Stomach (tissue), 9 donors: ENCODE data around the gene UBAC2. TPM values are rescaled to one million over a fixed set of nuclear protein-coding genes. Genes with fewer than 3 reads are reported as not detected.

Experiments used
- DNase-seq, 2 donors: peaks; one replicate each; pipeline versions ENCODE4 v3.0.0 to v3.0.0-alpha.2; 2013 to 2019
- H3K27ac ChIP-seq, 5 donors: fragments of 200-600 bp in 4 of 5; sonication (generic) in 4 of 5; one replicate each; pipeline ENCODE4 v1.5.1; 2013 to 2019; ENCODE audit warnings: mild to moderate bottlenecking in 1 of 5, moderate library complexity in 1 of 5
- H3K27me3 ChIP-seq, 3 donors: fragments of 200-600 bp; sonication (generic); one replicate each; pipeline ENCODE4 v1.5.1; 2017 to 2019; ENCODE audit warnings: mixed run types in 1 of 3
- H3K36me3 ChIP-seq, 4 donors: fragments of 200-600 bp; sonication (generic); 1 replicate in 3 of 4; 2 replicates in 1 of 4; pipeline ENCODE4 v1.5.1; 2016 to 2019
- H3K4me1 ChIP-seq, 4 donors: fragments of 200-600 bp; sonication (generic); one replicate each; pipeline ENCODE4 v1.5.1; 2016 to 2019
- H3K4me3 ChIP-seq, 4 donors: fragments of 200-600 bp; sonication (generic) in 3 of 4; one replicate each; pipeline ENCODE4 v1.5.1; 2016 to 2019; ENCODE audit warnings: mild to moderate bottlenecking in 1 of 4
- H3K9me3 ChIP-seq, 4 donors: fragments of 200-600 bp; sonication (generic); one replicate each; pipeline ENCODE4 v1.5.1; 2016 to 2019
- CTCF ChIP-seq, 7 experiments: fragments of 450-650 bp in 4 of 7; fragments of 200-600 bp in 3 of 7; sonication (generic) in 3 of 7; IDR thresholded peaks; one replicate each; pipeline ENCODE4 v1.5.1; 2016 to 2019; ENCODE audit warnings: antibody characterized with exemption in 7 of 7, control low read depth in 2 of 7, mild to moderate bottlenecking in 1 of 7
- EP300 ChIP-seq: sonication (generic); formaldehyde crosslinking; IDR thresholded peaks from one replicate; pipeline ENCODE4 v1.6.1; 2017; ENCODE audit warnings: antibody characterized with exemption
- POLR2A ChIP-seq, 4 donors: fragments of 450-650 bp; IDR thresholded peaks; one replicate each; pipeline ENCODE4 v1.6.1; 2016; ENCODE audit warnings: antibody characterized with exemption in 4 of 4, control low read depth in 2 of 4, mild to moderate bottlenecking in 1 of 4, moderate library complexity in 1 of 4
- POLR2AphosphoS5 ChIP-seq, 3 donors: sonication (generic); formaldehyde crosslinking; IDR thresholded peaks; one replicate each; pipeline ENCODE4 v1.6.1; 2016; ENCODE audit warnings: antibody characterized with exemption in 3 of 3
- WGBS, 5 donors: extraction: QIAGEN DNeasy Blood & Tissue Kit in 3 of 5; methylation state at CpG; one replicate each; pipeline versions ENCODE4 v1.1.5 to v1.1.7; 2013 to 2018; 5-methylcytosine and 5-hydroxymethylcytosine counted together
- intact Hi-C: fragments of 100-400 bp; cut with DNase I; formaldehyde crosslinking; loops from one replicate; pipeline ENCODE4 v1.15.1; 2023; ENCODE audit warnings: low total_unique reads
- polyA plus RNA-seq, 3 donors: library from polyadenylated mRNA; stranded (reverse); fragments of 200-250 nt; gene quantifications; one replicate each; pipeline ENCODE4 v1.2.3, GENCODE V29; 2013
- total RNA-seq, 5 donors: library from RNA; depleted of rRNA; stranded (reverse); fragments of >200 nt; gene quantifications; one replicate each; pipeline versions ENCODE4 v1.1.0 to v1.2.3, GENCODE V29; 2014 to 2016
- donor health status: healthy with polysubstance abuse.
- donor health status: Bipolar disorder and iron deficiency.
- donor health status: healthy.

The UBAC2 gene
- total and polyA plus RNA-seq, 8 donors: 18.1 to 68.8 (median 40.1) TPM

- peaks cover 0 to 7% (median 7%) of the 10 kb centered on the region in 4 donors for H3K4me1 ChIP-seq
- H3K27me3 ChIP-seq: peaks cover 0 to 44% (median 4%) of the 10 kb centered on the region in 3 donors
- no peaks in the 10 kb centered on the region for H3K36me3 ChIP-seq
- H3K27ac ChIP-seq: no peak overlapping the region
- no peak overlapping the region for H3K4me3 ChIP-seq
- intact Hi-C loops: loop anchor here (5.0 kb wide), 1 partner anchor 86 kb away; no protein-coding TSS in a partner anchor
- peak in 5 of 7 experiments; percentile 83 to 93 (median 90) for TF ChIP-seq CTCF (IDR thresholded peaks at IDR 0.05)
- no peak for TF ChIP-seq POLR2A (IDR thresholded peaks at IDR 0.05)
- no peaks in the 10 kb centered on the region for H3K9me3 ChIP-seq
- 19 to 28% (median 26%) methylated on average over 23 to 24 of the region's 24 CpGs for WGBS, 5 donors
- peak; percentile 81 to 90 for DNase-seq
Observed at GRCh38 chr13:99176309-99177276, 24.1 kb upstream of the UBAC2 start.

- intact Hi-C loops: loop anchor here (5.0 kb wide), 1 partner anchor 84 kb away; no protein-coding TSS in a partner anchor
- TF ChIP-seq EP300 (no peak), CTCF (IDR thresholded peaks at IDR 0.05) (no peak), POLR2AphosphoS5 (IDR thresholded peaks at IDR 0.05) (no peak), POLR2A (IDR thresholded peaks at IDR 0.05) (no peak)
- Histone ChIP-seq H3K27ac (no peak overlapping the region), H3K27me3 (peaks cover 0 to 26% (median 2%) of the 10 kb centered on the region in 3 donors), H3K36me3 (no peaks in the 10 kb centered on the region), H3K4me1 (peaks cover 0 to 7% (median 7%) of the 10 kb centered on the region in 4 donors), H3K9me3 (peaks cover 0 to 17% (median 5%) of the 10 kb centered on the region in 4 donors), H3K4me3 (no peak overlapping the region)
- WGBS, 5 donors: 49 to 86% (median 68%) methylated on average over 4 of the region's 4 CpGs
- DNase-seq: peak in 1 of 2 donors; percentile 37
Observed at GRCh38 chr13:99178636-99179035, 22.0 kb upstream of the UBAC2 start.

- H3K27ac ChIP-seq: no peak overlapping the region
Observed at GRCh38 chr13:99179460-99179859, 21.2 kb upstream of the UBAC2 start.

More at GRCh38 chr13:99179460-99179859, 21.2 kb upstream of the UBAC2 start:
- TF ChIP-seq CTCF (IDR thresholded peaks at IDR 0.05): no peak
- no peak for TF ChIP-seq EP300
- no peak for TF ChIP-seq POLR2A (IDR thresholded peaks at IDR 0.05)
- no peak for TF ChIP-seq POLR2AphosphoS5 (IDR thresholded peaks at IDR 0.05)
- DNase-seq: no peak
- H3K9me3 ChIP-seq: peaks cover 0 to 17% (median 5%) of the 10 kb centered on the region in 4 donors
- intact Hi-C loops: loop anchor here (5.0 kb wide), 1 partner anchor 83 kb away; no protein-coding TSS in a partner anchor
- peaks cover 0 to 7% (median 7%) of the 10 kb centered on the region in 4 donors for H3K4me1 ChIP-seq
- no peak overlapping the region for H3K4me3 ChIP-seq
- H3K36me3 ChIP-seq: no peaks in the 10 kb centered on the region
- 69 to 82% (median 76%) methylated on average over 3 of the region's 3 CpGs for WGBS, 5 donors
- H3K27me3 ChIP-seq: peaks cover 0 to 23% (median 0%) of the 10 kb centered on the region in 3 donors
